ENCODE measurements around the gene LEFTY1.

DNA sequence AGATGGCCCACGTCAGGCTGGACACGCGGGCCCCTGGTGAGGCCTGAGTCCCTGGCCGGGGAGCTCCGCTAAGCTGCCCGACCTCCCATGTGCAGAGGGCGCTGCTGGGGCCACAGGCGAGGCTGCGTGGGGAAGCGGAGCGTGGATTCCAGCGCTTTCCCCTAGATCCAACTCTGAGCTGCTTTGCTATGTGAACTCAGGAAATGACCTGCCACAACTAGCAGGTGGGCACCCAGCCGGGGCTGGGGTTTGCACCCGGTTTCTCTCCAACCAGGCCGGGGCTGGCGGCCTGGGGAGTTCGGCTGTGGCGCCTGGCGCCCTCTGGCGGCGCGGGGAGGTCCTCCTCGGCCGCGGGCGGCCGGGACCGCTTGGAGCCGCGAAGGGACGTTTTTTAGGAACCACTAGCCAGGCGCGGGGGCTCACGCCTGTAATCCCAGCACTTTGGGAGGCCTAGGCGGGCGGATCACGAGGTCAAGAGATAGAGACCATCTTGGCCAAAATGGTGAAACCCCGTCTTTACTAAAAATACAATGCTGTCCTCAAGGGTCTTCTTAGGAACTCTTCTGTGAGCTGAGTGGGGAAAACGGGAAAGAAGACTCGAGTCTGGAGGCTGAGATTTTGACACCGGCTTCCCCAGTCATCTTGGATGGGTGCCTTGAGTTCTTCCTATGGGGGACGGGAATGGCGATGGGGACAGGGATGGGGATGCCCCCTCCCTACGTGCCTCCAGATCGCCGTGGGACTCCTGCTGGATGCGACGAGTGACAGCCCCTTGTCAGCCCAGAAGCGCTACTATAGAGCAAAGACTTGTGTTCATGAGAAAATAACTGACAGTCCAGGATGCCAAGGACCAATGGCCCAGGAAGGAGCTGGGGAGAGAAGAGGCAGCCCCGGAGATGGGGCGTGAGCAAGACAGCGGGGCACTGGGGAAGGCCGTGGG lies 22.5 kb upstream of the LEFTY1 start:
- TF ChIP-seq CTCF (IDR thresholded peaks at IDR 0.05) (peak; percentile 51 to 97 (median 88)), POLR2A (IDR thresholded peaks at IDR 0.05) (no peak)

All from Peyer's patch (tissue), 4 donors.